ENCODE data around the gene ATE1. TPM values are rescaled to one million over a fixed set of nuclear protein-coding genes. Genes with fewer than 3 reads are reported as not detected.
A peak's percentile ranks its signal among the peaks of the same experiment; 100 is the strongest.
"Not testable (repeated sequence)": the region's sequence is repeated elsewhere in the genome, so short reads cannot be mapped to it uniquely, and the experiment has no call there.

Gene ATE1
- total RNA-seq = 73.3 TPM

DNA sequence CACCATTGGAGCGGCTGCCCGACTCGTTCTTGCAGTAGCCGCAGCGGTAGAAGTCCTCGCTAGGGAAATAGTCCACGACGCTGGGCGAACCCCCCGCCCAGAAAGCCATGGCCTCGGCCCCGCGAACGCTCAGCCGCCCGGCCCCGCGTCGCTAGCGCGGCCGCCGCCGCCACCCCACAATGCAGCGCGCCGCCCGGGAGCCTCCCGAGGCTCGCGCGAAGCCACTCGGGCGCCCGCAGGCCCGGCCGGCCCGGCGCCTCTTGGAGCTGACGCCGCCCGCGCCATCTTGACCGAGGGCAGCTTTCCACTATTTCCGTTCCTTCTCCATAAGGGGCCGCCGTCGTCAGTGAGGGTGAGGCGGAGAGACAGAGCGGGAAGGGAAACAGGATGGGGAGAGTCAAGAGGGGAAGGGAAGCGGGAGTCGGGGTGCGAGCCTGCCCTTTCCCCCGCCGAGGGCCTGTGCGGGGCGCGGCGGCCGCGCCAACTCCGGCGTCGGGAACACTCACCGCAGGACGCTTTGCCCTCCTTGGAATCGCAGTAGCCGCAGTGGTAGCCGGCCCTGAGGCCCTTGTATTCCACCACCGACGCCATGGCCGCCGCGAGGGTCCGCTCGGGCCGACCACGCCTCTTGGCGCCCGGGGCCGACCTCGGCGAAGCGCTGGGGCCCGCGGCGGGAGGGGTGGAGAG is at the start of gene ATE1:
TSS of gene ATE1 (minus strand) at position 191 of the 687 bp plus-strand sequence. CDS start at position 109, 82 bp downstream.
- peak; percentile 87 for DNase-seq

DNA sequence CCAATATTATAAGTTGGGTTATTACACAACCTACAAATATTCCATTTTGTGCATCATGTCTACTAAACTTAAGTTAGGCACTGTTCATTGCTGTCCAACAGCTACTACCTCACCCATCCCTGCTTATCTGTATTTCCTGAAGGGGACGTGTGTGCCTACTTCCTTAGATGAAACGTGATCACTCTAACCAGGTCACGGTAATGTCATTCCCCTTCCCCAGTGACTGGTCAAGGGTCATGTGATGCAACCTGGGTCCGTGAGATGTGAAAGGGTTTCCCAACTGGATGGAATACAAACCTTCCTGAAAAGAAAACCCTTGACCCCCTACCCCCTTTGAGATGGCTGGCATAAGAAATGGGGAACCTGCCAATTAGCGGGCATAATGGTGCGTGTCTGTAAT is 48.8 kb upstream of the ATE1 start:
- no peak for DNase-seq

GRCh38 chr10:121975295-121976086 is 47.7 kb upstream of the ATE1 start:
- DNase-seq = no peak

DNA sequence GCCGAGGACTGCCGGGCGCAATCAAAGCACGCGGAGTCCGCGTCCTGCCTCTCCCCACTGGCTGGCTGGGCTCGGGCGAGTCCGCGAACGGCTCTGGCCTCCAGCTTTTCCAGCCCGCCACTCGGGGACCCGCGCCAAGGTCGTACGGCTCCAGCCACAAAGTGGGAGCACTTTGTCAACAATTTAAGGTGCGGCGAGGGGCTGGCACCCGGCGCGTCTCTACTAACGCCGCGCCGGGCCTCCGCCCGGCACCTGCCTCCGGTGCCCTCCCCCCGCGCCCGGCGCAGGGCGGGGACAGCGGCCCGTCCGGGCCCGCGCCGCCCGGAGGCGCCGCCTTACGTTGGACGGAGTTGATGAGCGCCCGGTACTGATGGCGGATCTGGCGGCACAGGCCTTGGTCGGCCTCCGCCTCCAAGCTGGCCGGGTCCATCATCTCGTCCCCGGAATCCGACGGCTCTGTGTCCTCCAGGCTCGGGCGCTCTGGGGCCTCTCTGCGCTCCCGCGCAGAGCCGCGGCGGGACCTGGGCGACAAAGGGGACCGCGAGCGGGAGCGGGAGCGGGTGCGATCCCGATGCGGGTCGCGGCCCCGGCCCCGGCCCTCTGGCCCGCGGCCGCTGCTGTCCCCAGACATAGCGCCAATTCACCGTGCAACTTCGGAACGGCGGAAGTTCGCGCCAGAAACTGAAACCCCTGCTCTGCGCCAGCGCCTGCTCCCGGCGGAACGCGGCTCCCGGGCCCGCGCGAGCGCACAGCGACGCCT is 46.9 kb upstream of the ATE1 start, which contains the start of gene NSMCE4A:
TSS of gene NSMCE4A (minus strand) at position 683 of the 760 bp plus-strand sequence. CDS start at position 631, 52 bp downstream.
- peak; percentile 72 for DNase-seq

- DNase-seq = no peak
Observed at GRCh38 chr10:121974019-121974534, 46.2 kb upstream of the ATE1 start.

GRCh38 chr10:121969086-121969485 is 41.3 kb upstream of the ATE1 start:
- DNase-seq = not testable (repeated sequence)

DNA sequence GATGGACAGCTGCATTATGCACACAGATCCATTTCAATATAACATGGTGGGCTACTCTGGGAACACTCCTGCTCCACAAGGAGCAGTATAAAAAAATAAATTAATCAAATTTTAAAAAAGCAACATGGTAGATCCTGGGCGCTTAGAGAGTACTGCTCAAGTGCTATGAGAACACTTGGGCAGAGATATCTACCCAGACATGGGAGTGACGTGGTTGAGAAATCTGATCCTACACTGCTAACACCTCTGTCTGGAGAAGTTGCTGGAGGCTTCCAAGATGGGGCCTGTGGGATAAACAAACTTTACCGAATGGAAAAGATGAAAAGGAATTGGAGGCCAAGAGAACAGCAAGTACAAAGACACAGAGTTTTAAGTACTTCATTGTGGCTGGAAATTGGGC is 38.2 kb upstream of the ATE1 start:
- no peak for DNase-seq

DNA sequence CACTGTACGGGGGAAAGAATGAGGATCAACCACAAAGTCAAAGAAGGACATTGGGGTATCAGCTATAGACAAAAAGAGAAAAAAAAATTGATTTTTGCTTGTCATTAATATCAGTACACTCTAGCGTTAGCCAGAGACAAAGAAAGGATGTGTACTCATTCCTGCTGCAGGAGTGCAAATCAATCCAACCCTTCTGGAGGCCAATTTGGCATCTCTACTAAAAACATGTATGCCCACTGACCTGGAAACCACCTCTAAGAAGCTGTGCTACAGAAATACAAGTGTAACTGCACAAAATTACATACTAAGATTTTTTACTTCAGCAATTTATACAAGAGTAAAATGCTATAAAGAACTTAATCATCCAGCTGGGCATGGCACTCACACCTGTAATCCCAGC is 33.6 kb upstream of the ATE1 start:
- DNase-seq = no peak

DNA sequence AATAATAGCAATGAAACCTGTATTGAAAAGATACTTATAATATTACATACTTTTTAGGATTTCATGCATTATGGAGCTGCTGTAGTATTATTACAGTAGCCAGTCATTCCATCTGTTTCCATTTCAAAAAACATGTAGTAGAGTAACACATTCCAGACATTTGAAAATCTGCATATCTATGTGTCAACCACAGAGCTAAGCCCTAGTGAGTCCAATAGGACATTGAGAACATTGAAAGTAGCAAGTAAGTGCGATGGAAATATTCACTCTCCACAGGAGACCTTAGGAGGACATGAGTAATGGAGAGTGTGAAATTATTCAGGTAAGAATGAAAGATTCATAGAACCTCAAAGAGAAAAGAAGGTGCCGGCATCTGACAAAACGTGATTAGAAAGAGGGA is 31.8 kb upstream of the ATE1 start:
- no peak for DNase-seq

DNA sequence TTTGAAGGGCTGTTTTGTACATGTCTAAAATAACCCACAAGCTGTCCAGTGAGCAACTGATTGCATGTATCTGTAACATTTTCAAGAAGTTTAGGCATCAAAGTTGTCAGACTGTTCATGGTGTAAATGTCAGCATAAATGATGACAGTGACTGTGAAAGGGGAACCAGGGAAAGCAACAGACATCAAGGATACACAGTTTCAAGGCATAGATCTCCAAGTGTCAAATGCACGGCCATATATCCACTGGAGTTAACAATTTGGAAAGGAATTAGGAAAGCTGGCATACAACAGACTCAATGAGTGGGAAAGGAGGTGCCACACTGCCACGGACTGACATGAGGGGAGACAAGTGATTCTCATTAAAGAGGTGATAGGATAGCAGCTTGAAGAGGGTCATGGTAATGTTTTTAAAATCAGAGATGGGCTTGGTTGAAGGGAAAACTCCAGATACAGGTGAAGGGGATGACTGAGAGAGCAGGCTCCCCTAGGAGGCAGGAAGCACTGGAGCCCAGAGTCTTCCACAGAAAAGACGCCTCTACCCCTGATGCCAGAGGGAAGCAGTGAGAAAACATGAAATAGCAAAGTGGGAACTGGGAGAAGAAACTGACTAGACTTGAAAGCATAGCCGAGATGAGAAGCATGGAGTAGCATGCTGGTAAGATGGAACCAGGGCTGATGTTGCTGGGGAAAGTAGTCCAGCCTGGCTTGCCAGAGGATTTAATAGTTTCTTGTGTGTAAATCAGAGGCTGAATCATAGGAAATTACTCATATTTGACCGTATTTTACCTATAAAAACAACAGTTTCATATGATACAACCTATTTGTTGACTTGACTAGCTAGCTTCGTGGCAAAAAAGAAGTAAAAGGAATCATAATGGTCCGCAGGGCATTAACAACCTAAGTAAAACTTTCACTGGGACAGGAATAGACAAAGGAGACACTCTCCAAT is 28.6 kb upstream of the ATE1 start:
- no peak for DNase-seq

GRCh38 chr10:121952226-121952625 is 24.4 kb upstream of the ATE1 start:
- DNase-seq = no peak

- DNase-seq = no peak
Observed at GRCh38 chr10:121949451-121949850, 21.6 kb upstream of the ATE1 start.

DNA sequence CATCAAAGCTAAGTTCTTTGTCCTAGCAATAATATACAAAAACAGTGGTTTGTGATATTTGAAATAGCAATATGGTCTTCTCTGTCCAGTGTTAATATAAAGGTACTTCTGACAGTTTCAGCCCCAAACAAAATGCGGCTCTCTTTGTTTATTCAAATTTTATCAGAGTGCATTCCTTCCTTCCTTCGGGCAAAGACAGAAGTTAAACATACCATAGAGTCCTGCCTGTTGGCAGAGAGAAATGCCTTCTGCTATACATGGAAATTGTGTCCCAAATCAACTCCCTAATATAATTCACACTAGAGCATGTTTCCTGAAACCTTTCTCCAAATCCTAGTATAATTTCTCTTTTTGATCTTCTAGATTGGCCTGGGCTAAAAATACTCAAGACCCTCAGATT is 21.2 kb upstream of the ATE1 start:
- no peak for DNase-seq

DNA sequence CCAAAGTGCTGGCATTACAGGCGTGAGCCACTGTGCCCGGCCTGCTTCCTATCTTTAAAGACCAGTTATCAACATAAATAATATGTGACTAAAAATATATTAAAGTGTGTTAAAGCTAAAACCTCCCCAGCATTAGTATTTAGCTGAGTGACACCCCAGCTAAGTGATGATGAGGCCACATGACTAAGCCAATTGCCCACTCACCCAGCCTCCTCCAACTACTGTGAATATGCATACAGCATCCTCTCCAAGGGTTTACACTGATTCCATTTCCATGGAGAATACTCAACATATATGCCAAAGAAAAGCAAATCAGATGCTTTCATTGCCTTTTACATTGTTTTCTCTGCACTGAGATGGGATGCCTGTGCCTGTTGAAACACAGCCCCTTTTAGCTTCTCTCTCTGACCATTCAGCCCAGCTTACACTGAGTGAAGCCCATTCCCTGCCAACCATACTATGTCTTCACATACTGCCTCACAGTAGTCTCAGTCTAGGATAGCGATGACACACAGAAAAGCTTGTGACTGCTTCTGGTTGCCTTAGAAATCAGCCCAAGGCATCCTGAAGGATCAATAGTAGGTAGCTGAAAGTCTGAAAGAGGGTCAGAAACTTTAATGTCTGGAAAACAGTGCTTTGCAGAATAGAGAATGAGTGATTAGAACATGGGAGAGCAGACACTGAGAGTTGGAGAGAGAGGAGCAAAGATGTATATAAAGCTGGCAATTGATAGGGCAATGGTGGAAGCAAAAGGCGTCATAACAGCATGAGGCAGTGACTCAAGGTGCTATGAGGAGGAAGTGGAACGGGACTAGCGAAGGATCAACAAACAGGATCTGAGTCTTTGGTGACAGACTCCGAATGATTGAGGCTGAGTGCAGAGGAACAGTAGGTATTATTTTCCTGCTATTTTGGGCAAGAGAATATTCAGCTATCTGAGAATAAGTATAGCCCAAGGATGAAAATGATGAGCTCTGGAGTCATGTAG is 19.8 kb upstream of the ATE1 start:
- DNase-seq = no peak

DNA sequence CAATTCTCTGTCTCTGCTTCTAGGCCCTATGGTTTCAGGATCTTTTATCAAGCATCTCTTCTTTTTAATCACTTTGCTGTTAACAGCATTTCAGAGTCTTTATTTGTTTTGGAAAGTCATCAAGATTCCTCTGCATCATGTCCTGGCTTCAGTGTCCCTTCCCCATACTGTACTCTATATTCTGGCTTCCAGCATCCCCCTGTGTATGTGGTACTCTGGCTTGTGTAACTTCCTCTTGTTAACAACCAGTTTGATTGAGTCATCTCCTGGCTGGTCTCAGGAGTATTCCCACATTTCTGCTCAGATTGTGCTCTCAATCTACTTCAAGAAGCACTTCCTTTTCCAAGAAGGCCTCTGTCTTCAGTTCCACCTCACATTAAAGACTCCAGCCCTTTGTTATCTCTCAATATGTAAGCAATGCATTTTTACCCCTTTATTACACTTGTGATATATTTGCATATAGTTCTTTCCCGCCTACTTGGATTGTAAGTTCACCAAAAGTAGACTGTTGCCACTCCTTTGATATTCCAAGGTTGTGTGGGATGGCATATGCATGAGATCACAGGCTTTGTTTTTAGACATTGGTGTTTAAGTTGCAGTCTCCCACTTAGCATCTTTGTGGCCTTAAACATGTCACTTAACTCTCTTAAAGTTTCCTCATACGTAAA is 15.1 kb upstream of the ATE1 start:
- DNase-seq = no peak

DNA sequence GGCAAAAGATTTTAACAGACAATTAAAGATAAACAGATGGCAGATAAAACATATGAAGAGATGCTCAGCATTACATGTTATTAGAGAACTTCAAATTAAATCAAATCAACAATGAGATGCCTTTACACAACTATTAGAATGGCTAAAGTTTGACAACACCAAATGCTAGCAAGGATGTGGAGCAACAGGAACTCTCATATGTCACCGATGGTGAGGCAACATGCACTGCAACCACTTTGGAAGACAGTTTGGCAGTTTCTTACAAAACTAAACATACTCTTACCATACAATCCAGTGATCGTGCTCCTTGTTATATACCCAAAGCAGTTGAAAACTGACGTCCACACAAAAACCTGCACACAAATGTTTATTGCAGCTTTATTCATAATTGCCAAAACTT is 13.7 kb upstream of the ATE1 start:
- no peak for DNase-seq

- DNase-seq = no peak
Observed at GRCh38 chr10:121936295-121936694, 8.5 kb upstream of the ATE1 start.

GRCh38 chr10:121935702-121936101 is 7.9 kb upstream of the ATE1 start:
- DNase-seq = no peak

DNA sequence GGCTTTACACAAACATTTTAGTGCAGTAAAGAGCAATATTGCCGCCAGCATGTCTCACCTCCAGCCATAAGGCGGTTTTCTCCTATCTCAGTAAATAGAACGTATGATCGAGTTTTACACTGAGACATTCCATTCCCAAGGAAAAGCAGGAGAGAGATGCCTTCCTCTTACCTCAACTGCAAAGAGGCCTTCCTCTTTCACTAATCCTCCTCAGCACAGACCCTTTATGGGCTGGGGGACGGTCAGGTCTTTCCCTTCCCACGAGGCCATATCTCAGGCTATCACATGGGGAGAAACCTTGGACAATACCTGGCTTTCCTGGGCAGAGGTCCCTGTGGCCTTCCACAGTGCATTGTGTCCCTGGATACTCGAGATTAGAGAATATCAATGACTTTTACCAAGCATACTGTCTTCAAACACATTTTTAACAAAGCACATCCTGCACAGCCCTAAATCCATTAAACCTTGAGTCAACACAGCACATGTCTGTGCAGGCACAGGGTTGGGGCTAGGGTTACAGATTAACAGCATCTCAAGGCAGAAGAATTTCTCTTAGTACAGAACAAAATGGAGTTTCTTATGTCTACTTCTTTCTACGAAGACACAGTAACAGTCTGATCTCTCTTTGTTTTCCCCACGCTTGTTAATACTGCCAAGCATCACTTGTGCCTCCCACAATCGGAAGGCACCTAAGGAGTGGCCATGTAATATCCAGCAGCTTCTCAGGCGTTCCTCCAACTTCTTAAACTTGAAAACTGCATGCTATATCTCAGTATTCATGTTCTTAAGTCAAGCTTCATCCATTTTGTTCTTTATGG is 2.6 kb upstream of the ATE1 start:
- not testable (repeated sequence) for DNase-seq

All from occipital lobe (tissue), 2 donors.